Gastroesophageal sphincter (tissue), 3 donors: ENCODE data around the gene SORCS1.

Experiments used
- EP300 ChIP-seq: sonication (generic); formaldehyde crosslinking; IDR thresholded peaks from one replicate; pipeline ENCODE4 v1.6.1; 2017; ENCODE audit warnings: antibody characterized with exemption, mild to moderate bottlenecking
- POLR2A ChIP-seq, 2 donors: fragments of 450-650 bp; IDR thresholded peaks; one replicate each; pipeline ENCODE4 v1.6.1; 2017; ENCODE audit warnings: antibody characterized with exemption in 2 of 2, mild to moderate bottlenecking in 2 of 2, moderate library complexity in 1 of 2
- POLR2AphosphoS5 ChIP-seq: sonication (generic); formaldehyde crosslinking; IDR thresholded peaks from one replicate; pipeline ENCODE4 v1.6.1; 2017; ENCODE audit warnings: antibody characterized with exemption
- TF ChIP-seq, protein P1 (sequence below), 4 experiments: fragments of 200-600 bp in 2 of 4; fragments of 450-650 bp in 2 of 4; sonication (generic) in 1 of 4; IDR thresholded peaks; one replicate each; pipeline ENCODE4 v1.5.1; 2017 to 2019; ENCODE audit warnings: antibody characterized with exemption in 4 of 4, mild to moderate bottlenecking in 2 of 4, moderate library complexity in 2 of 4

- TF ChIP-seq, protein P1, sequence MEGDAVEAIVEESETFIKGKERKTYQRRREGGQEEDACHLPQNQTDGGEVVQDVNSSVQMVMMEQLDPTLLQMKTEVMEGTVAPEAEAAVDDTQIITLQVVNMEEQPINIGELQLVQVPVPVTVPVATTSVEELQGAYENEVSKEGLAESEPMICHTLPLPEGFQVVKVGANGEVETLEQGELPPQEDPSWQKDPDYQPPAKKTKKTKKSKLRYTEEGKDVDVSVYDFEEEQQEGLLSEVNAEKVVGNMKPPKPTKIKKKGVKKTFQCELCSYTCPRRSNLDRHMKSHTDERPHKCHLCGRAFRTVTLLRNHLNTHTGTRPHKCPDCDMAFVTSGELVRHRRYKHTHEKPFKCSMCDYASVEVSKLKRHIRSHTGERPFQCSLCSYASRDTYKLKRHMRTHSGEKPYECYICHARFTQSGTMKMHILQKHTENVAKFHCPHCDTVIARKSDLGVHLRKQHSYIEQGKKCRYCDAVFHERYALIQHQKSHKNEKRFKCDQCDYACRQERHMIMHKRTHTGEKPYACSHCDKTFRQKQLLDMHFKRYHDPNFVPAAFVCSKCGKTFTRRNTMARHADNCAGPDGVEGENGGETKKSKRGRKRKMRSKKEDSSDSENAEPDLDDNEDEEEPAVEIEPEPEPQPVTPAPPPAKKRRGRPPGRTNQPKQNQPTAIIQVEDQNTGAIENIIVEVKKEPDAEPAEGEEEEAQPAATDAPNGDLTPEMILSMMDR (IDR thresholded peaks at IDR 0.05): no peak
- TF ChIP-seq POLR2A (IDR thresholded peaks at IDR 0.05): no peak
- TF ChIP-seq POLR2AphosphoS5: no peak
- TF ChIP-seq EP300: no peak
Measured at GRCh38 chr10:107152087-107152486, 12.4 kb downstream of the SORCS1 start.
